HG02763 (cell line): ENCODE results near the gene SIX6.
"Not testable (repeated sequence)": the region's sequence is repeated elsewhere in the genome, so short reads cannot be mapped to it uniquely, and the experiment has no call there.

Experiments used
- ATAC-seq: cut with Tn5 transposase; IDR thresholded peaks from one replicate; pipeline ENCODE4 v1.9.1; 2021; ENCODE audit warnings: mild to moderate bottlenecking, moderate library complexity; ENCODE audit not compliant: unreplicated experiment

SIX6 gene

GRCh38 chr14:60508707-60509437, at the start of gene SIX6:
TSS of gene SIX6 (plus strand) at chr14:60509146. CDS start at chr14:60509399, 253 bp downstream.
- no peak for ATAC-seq

GRCh38 chr14:60480248-60480647, 28.7 kb upstream of the SIX6 start:
- not testable (repeated sequence) for ATAC-seq

- ATAC-seq: no peak
Measured at GRCh38 chr14:60482743-60483142, 26.2 kb upstream of the SIX6 start.

- ATAC-seq: no peak
Measured at GRCh38 chr14:60485057-60485597, 23.8 kb upstream of the SIX6 start.

- ATAC-seq: no peak
Measured at GRCh38 chr14:60485598-60486251, 23.2 kb upstream of the SIX6 start, which contains the start of gene C14orf39. TSS of gene C14orf39 (minus strand) at chr14:60486063. CDS start at chr14:60485078, 985 bp downstream.

GRCh38 chr14:60487211-60487610, 21.7 kb upstream of the SIX6 start:
- no peak for ATAC-seq

GRCh38 chr14:60488175-60488574, 20.8 kb upstream of the SIX6 start:
- ATAC-seq: no peak

- ATAC-seq: no peak
Measured at GRCh38 chr14:60490270-60490669, 18.7 kb upstream of the SIX6 start.

- no peak for ATAC-seq
Measured at GRCh38 chr14:60495946-60496345, 13.0 kb upstream of the SIX6 start.

- no peak for ATAC-seq
Measured at GRCh38 chr14:60502541-60502940, 6.4 kb upstream of the SIX6 start.

- no peak for ATAC-seq
Measured at GRCh38 chr14:60505448-60505847, 3.5 kb upstream of the SIX6 start.

GRCh38 chr14:60506010-60506409, 2.9 kb upstream of the SIX6 start:
- ATAC-seq: no peak

- ATAC-seq: no peak
Measured at GRCh38 chr14:60506462-60506984, 2.4 kb upstream of the SIX6 start.

GRCh38 chr14:60506985-60507829, 1.7 kb upstream of the SIX6 start:
- no peak for ATAC-seq

GRCh38 chr14:60508363-60508706, 611 bp upstream of the SIX6 start:
- no peak for ATAC-seq

GRCh38 chr14:60509438-60510253, 700 bp downstream of the SIX6 start:
- ATAC-seq: no peak

- no peak for ATAC-seq
Measured at GRCh38 chr14:60510254-60510950, 1.5 kb downstream of the SIX6 start.

GRCh38 chr14:60510951-60511599, 2.1 kb downstream of the SIX6 start:
- ATAC-seq: no peak

- no peak for ATAC-seq
Measured at GRCh38 chr14:60512126-60512525, 3.2 kb downstream of the SIX6 start.
